Measurements from ENCODE around the gene SARNP. TPM values are rescaled to one million over a fixed set of nuclear protein-coding genes. Genes with fewer than 3 reads are reported as not detected.

Gene SARNP
- total and polyA plus RNA-seq, 9 of the 15 experiments (the other 6 are each of a cell fraction or from before 2014, with no cell fraction given): 70.1 to 400 (median 198) TPM

DNA sequence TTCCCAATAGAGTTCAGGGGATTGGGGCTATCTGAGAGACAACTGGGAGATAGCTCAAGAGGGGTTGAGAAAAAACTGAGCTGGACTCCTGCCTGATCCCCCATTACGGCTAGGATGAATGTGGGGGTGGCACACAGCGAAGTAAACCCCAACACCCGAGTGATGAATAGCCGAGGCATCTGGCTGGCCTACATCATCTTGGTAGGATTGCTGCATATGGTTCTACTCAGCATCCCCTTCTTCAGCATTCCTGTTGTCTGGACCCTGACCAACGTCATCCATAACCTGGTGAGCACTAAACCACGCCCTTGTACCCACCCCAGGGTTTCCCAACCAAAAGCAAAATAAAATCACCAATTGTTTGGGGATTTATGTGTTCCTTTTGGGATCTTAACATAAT, 1.4 kb upstream of the SARNP start:
- no peak overlapping the region; the same call in 2 of the 3 replicates for H3K27ac ChIP-seq (ENCODE audit: extremely low read depth, low read depth, low read length)
- no peaks in the 10 kb centered on the region for H3K9me1 ChIP-seq (ENCODE audit: control insufficient read depth, insufficient read depth, low read length)
- peak overlapping the region; percentile 53 to 75; a peak in 3 of 4 replicates for H3K9ac ChIP-seq (ENCODE audit: insufficient read depth in 1 of 2, low read depth in 2 of 2, low read length in 2 of 2)
- H3K4me1 ChIP-seq (replicated peaks in 1 of 2; ENCODE audit: control insufficient read depth in 2 of 2, insufficient read depth in 2 of 2, low read length in 2 of 2): peaks cover 3 to 6% of the 10 kb centered on the region in 2 experiments; a peak in 3 of 5 replicates
- H2AFZ ChIP-seq (ENCODE audit: low read depth, low read length): no peak overlapping the region
- CTCF ChIA-PET (ENCODE audit: low intra/inter-chr PET ratio): no interaction called here
- WGBS (ENCODE audit: insufficient coverage, low coverage, missing lambda C conversion rate): 70% methylated on average over 6 of the region's 6 CpGs
- H3K79me2 ChIP-seq (ENCODE audit: control insufficient read depth, insufficient read depth, low read length): peaks cover 61% of the 10 kb centered on the region
- peak overlapping the region; percentile 65 for H3K4me3 ChIP-seq
- no peak for FAIRE-seq
- intact Hi-C loops (cut with micrococcal nuclease): no loop called here
- ATAC-seq: no peak
- 0 out of 2 replicates have a peak, but pooled peaks cover 5% of the 10 kb centered on the region for H4K20me1 ChIP-seq (replicated peaks; ENCODE audit: control insufficient read depth, insufficient read depth, low read length)
- no peaks in the 10 kb centered on the region for H3K27me3 ChIP-seq (ENCODE audit: control insufficient read depth in 2 of 2, insufficient read depth in 2 of 2, low read length in 2 of 2)
- H3K4me2 ChIP-seq (ENCODE audit: insufficient read depth, low read length): peak overlapping the region; percentile 93
- no peaks in the 10 kb centered on the region for H3K9me3 ChIP-seq (replicated peaks; ENCODE audit: control insufficient read depth, insufficient read depth, low read depth, low read length)
- POLR2A ChIA-PET: interaction anchor here (0.5 to 5.5 kb wide), 5 partner anchors 14 to 115 kb away, joined by 3 to 64 read pairs (median 5); partner anchors contain the start of genes DNAJC14 and PYM1
- no peak for DNase-seq (ENCODE audit: extremely low read depth in 1 of 4, low spot score in 3 of 4)
- BruUV-seq (replicated peaks): no TSS peak
- in situ Hi-C loops (cut with MboI): loop anchor here (10.0 kb wide), 1 partner anchor 206 kb away; the partner anchor contains the start of gene IKZF4
- H3K36me3 ChIP-seq (ENCODE audit: control insufficient read depth, insufficient read depth, low read length): peaks cover 70% of the 10 kb centered on the region
- TF ChIP-seq GATAD2A (IDR thresholded peaks at IDR 0.05) (no peak), HNRNPLL (IDR thresholded peaks at IDR 0.05; ENCODE audit: low read depth, low read length, poor library complexity, severe bottlenecking) (no peak), ZBTB1 (CRISPR knock-in tag; IDR thresholded peaks at IDR 0.05; ENCODE audit: borderline replicate concordance, low read depth) (no peak), NBN (IDR thresholded peaks at IDR 0.05; ENCODE audit: low read depth) (no peak), TCFL5 (CRISPR knock-in tag; conservative IDR thresholded peaks at IDR 0.05) (no peak), TFAM (CRISPR knock-in tag; conservative IDR thresholded peaks at IDR 0.05) (no peak), NFRKB (IDR thresholded peaks at IDR 0.05; ENCODE audit: low read depth) (no peak), ZNF431 (CRISPR knock-in tag; IDR thresholded peaks at IDR 0.05) (no peak), STAT5A (IDR thresholded peaks at IDR 0.05; ENCODE audit: borderline replicate concordance, low read length) (no peak), REST (IDR thresholded peaks at IDR 0.05; ENCODE audit: borderline replicate concordance) (no peak), REST (CRISPR knock-in tag; IDR thresholded peaks at IDR 0.05; ENCODE audit: low read depth) (no peak), GTF2F1 (IDR thresholded peaks at IDR 0.05; ENCODE audit: low read depth, low read length) (no peak), SMARCC2 (IDR thresholded peaks at IDR 0.05; ENCODE audit: low read depth) (no peak), ATF1 (CRISPR knock-in tag; IDR thresholded peaks at IDR 0.05) (no peak), ATF1 (tag; IDR thresholded peaks at IDR 0.05) (no peak)
- TF ChIP-seq, protein P1, sequence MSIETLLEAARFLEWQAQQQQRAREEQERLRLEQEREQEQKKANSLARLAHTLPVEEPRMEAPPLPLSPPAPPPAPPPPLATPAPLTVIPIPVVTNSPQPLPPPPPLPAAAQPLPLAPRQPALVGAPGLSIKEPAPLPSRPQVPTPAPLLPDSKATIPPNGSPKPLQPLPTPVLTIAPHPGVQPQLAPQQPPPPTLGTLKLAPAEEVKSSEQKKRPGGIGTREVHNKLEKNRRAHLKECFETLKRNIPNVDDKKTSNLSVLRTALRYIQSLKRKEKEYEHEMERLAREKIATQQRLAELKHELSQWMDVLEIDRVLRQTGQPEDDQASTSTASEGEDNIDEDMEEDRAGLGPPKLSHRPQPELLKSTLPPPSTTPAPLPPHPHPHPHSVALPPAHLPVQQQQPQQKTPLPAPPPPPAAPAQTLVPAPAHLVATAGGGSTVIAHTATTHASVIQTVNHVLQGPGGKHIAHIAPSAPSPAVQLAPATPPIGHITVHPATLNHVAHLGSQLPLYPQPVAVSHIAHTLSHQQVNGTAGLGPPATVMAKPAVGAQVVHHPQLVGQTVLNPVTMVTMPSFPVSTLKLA (conservative IDR thresholded peaks at IDR 0.05): no peak

All from K562 (cell line).